22Rv1 (cell line): Measurements from ENCODE around the gene ZBTB37.

Source experiments
- H3K27ac ChIP-seq: fragments of 450-650 bp; 2 replicates; pipeline ENCODE4 v1.5.1; 2017
- CTCF ChIP-seq: fragments of 450-650 bp; IDR thresholded peaks from 2 replicates; pipeline ENCODE4 v1.5.1; 2017; ENCODE audit warnings: mild to moderate bottlenecking
- ZFX ChIP-seq: fragments of 450-650 bp; IDR thresholded peaks from 2 replicates; pipeline ENCODE4 v1.6.1; 2017; ENCODE audit warnings: antibody characterized with exemption, borderline replicate concordance

Gene ZBTB37

GRCh38 chr1:173889885-173890284 is 21.7 kb downstream of the ZBTB37 start:
- TF ChIP-seq CTCF, result no peak
- TF ChIP-seq ZFX, result no peak
- H3K27ac ChIP-seq, result no peak overlapping the region

GRCh38 chr1:173893611-173894010 is 25.4 kb downstream of the ZBTB37 start:
- TF ChIP-seq CTCF (no peak), ZFX (no peak)
- no peak overlapping the region for H3K27ac ChIP-seq

- TF ChIP-seq ZFX, result no peak
- no peak for TF ChIP-seq CTCF
- no peak overlapping the region for H3K27ac ChIP-seq
Observed at GRCh38 chr1:173894189-173894588, 26.0 kb downstream of the ZBTB37 start.

- TF ChIP-seq CTCF, result no peak
- no peak for TF ChIP-seq ZFX
- no peak overlapping the region for H3K27ac ChIP-seq
Observed at GRCh38 chr1:173900427-173900826, 32.2 kb downstream of the ZBTB37 start.

- no peak for TF ChIP-seq ZFX
- TF ChIP-seq CTCF, result no peak
- H3K27ac ChIP-seq, result no peak overlapping the region
Observed at GRCh38 chr1:173900992-173901391, 32.8 kb downstream of the ZBTB37 start.

GRCh38 chr1:173903827-173904531 is 35.8 kb downstream of the ZBTB37 start:
- H3K27ac ChIP-seq, result no peak overlapping the region
- no peak for TF ChIP-seq ZFX
- no peak for TF ChIP-seq CTCF

GRCh38 chr1:173913111-173913510 is 44.9 kb downstream of the ZBTB37 start:
- no peak for TF ChIP-seq CTCF
- no peak for TF ChIP-seq ZFX

More at GRCh38 chr1:173913111-173913510, 44.9 kb downstream of the ZBTB37 start:
- no peak overlapping the region for H3K27ac ChIP-seq
